Superior temporal gyrus (tissue), 1 donor: ENCODE data around the gene CLMN.

Source experiments
- DNase-seq: peaks from one replicate; pipeline ENCODE4 v3.0.0-alpha.2; 2016; ENCODE audit errors: extremely low spot score

The CLMN gene

GRCh38 chr14:95304342-95304741, 15.4 kb downstream of the CLMN start:
- DNase-seq: peak; percentile 27

DNA sequence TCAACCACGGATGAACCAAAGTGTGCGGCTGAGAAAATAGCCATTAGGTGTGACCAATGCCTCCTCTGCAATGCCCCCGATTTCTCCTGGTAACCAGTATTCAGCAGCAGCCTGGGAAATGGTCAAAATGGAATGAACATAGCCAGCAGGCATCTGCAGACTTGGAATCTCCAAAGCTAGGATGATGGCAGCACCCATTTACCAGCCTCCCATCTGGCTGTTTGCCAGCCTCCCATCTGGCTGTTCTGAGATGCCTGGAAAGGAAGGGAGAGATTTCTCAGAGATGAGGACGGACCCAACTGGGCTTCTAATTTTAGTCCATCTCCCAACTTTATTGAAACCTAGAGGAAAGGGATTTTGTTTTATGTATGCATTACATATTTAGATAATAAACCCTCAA, 16.2 kb downstream of the CLMN start:
- peak; percentile 85 for DNase-seq

DNA sequence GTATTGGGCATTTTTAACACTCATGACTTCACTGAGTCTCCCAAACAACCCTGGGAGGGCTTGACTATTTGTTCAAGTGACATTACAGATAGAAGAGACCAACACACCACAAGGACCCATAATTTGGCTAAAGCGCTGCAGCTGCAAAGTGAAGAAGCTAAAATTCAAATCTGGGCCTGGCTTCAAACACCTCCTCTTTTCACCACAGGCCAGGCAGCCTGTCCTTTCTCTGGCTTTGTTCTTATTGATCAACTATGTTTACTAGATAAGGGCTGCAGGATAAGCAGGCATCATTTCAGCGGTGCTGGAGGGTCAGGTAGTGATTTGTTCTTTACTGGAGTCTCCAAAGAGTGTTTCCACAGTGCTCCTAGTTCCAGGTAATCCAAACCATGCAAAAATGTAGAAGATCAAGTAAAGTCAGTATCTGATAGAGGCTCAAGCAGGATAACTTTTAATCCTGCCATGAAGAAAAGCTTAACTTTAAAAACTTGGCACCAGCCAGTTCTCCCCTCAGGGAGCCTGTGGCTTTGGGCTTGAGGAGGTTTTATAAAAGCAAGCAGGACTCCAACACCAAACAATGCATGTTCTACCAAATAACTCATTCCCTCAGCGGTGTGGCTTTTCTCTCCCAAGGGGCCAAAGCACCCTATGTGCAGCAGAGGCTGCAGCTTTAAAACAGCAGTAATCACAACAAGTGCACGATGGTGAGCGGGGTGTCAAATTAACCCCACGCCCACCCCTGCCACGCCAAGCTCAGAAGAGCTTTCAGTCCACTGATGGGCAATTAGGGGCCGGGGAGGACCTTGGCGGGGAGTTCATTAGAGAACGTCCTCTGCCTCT, 16.8 kb downstream of the CLMN start:
- no peak for DNase-seq

- DNase-seq: no peak
Observed at GRCh38 chr14:95301527-95302187, 18.1 kb downstream of the CLMN start.

DNA sequence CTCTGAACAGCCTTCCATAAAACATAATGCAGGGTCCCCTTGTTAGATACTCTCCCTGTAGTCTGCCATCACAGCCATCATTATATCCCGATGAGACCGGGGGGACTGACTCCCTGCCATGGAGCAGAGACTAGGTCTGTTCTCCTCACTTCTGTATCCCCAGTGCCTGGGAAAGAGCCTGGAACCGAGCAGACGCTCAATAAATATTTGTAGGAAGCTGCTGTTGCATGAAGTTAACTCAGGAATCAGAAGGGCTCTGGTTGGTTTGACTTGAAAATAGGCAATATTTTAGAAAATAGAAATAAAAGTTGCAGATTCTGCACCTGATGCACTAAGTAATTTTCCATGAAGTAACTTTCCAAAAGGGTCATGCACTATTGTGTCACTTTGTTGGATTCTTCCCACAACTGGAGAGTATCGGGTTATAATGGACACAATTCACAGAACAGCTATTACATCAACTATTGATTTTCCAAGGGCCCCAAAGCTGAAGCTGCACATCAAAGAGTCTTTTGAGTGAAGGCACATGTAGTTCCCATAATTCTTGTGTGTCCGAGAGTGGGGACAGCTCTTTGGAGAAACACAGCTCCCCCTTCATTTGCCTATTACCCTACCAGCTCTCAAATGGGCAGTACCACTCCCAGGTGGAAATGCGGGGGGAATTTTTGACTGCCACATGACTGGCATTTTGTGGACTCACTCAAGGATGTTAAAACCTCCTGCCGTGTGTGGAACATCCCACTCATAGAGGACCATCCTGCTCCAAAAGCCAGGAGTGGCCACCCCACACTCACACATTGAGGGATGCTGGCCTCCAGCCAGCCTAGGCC, 18.8 kb downstream of the CLMN start:
- DNase-seq: peak; percentile 97

DNA sequence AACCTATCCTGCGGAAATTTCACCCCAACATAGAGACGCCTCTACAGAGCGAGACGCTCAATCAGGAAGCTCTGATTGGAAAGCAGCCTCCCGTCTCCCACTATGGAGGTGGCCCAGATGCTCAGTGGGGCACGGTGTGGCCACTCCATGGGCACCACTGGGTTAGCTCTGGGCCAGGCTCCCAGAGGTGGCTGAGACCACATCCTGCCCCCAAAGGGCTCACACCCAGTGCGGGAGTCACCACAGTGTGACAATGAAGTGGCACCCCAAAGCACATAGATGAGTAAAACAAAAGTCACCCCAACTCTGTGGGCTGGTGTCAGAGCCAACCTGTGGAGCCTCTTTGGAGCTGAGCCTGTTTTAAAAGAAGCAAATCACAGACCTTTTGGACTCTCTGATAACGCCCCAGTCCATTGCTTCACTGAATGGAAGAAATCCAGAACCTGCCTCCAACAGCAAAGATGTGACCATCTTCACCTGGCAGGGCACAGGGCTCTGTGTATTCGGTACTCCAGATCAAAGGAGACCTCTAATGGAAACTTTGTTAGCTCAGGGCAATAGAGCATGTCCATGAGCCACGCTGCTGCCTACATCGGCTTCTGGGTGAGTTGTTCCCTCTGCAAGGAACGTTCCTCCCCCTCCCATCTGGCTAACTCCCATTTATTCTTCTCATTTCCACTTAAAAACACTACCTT, 19.6 kb downstream of the CLMN start:
- DNase-seq: peak; percentile 52

DNA sequence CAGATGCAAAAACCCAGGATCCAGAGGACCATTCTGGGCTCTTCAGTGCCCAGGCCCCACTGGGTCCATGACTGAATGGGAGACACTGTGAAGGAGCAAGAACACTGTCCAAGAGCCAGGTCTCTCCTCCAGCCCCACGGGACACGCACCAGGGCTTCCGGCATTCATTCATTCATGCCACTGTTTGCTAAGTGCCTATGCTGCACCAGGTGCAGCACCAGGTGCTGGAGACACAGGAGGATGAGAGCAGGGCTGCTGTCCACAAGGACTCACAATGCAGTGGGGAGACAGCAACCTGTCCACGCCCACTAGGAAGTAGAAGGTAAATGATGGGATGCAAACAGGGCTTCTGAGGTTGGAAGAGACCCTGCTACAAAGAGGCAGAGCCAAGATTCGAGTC, 20.4 kb downstream of the CLMN start:
- DNase-seq: no peak

- peak; percentile 50 for DNase-seq
Observed at GRCh38 chr14:95297832-95298231, 21.9 kb downstream of the CLMN start.

- DNase-seq: no peak
Observed at GRCh38 chr14:95296966-95297365, 22.7 kb downstream of the CLMN start.

- DNase-seq: no peak
Observed at GRCh38 chr14:95295600-95296376, 23.9 kb downstream of the CLMN start.

DNA sequence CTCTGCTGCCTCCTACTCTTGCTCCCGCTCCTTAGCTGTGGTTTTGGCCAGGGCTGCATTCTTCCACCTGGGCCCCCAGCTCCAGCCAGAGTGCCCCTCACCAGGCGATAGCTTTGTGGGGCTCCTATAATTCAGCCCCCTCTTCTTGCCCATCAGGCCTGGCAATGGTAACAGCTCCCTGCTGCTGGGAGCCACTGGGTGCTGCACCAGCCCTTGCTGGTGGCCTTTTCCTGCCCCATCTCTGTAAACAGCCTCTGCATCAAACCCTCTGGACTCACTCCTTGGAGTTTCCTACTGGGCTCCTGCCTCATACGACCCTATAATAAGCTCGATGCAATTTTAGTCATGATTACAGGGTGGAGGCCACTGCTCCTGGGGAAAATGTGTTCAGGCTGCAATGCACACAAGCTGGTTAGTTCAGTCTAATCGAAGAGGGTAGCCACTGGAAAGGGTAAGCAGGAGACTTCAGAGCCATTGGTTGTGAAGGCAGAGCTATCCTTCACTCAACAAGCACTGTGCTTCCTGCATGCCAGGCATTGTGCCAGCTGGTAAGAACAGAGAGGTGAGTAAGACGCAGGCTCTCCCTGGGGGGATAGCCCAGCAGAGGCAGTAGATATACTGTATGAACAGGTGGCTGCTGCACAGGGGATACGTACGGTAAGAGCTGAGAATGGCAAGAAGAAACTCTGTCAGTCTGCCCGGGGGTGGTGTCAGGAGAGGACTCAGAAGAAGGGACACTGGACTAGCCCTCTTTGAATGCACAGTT, 24.7 kb downstream of the CLMN start:
- DNase-seq: no peak

- no peak for DNase-seq
Observed at GRCh38 chr14:95294320-95294719, 25.4 kb downstream of the CLMN start.

DNA sequence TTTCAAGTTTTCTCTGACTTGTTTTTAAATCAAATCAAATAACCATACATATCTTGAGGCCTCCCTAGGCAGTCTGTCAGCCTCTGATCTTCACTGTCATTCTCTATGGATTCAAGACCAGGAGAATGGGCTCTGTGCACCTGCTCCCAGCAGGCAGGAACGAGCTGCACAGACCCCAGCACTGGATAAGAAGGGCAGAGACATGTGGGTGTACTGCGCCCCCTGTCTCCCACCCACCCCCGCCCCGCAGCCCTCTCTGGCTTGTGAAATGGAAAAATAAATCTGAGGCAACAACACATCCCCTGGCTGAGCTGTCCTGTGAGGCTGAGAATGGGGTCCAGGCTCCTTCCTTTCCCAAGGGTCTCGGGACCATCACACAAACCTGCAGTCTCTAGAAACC, 26.3 kb downstream of the CLMN start:
- no peak for DNase-seq

- no peak for DNase-seq
Observed at GRCh38 chr14:95292660-95293425, 26.9 kb downstream of the CLMN start.

- peak; percentile 82 for DNase-seq
Observed at GRCh38 chr14:95291859-95292542, 27.7 kb downstream of the CLMN start.

DNA sequence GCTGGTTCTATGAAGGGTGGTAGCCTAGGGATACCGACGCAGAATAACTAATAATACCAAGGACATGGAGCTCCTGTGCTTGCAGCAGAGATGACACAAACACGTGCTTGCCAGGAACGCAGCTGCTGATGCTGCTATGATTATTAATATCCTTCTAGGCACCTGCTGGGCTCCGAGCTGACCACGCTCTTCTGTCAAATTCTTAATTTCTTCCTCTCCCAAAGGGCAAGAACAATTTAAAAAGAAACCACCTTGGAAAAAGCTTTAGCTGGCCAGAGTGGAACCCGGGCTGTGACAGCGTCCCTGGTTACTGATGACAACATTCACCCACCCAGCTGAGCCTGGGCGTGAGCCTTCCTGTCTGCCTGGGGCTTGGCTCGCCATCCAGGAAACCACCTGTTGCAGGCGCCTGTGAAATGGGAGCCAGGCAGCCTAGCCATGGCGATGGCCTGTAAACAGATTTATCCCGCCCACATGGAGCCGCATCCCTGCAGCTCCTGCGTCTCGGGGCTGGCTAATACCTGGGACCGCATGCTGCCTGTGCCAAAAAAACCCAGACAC, 28.8 kb downstream of the CLMN start:
- DNase-seq: no peak

GRCh38 chr14:95290021-95290420, 29.7 kb downstream of the CLMN start:
- no peak for DNase-seq

GRCh38 chr14:95289323-95290010, 30.2 kb downstream of the CLMN start:
- no peak for DNase-seq
